HG02642 (cell line): Measurements from ENCODE around the gene CACNB4.
A peak's percentile ranks its signal among the peaks of the same experiment; 100 is the strongest.

Experiments used
- ATAC-seq: cut with Tn5 transposase; IDR thresholded peaks from one replicate; pipeline ENCODE4 v1.9.1; 2021; ENCODE audit warnings: mild to moderate bottlenecking; ENCODE audit not compliant: unreplicated experiment, poor library complexity

CACNB4 gene

GRCh38 chr2:151983221-151983620 lies 115.6 kb downstream of the CACNB4 start:
- no peak for ATAC-seq

GRCh38 chr2:151981886-151982285 lies 117.0 kb downstream of the CACNB4 start:
- no peak for ATAC-seq

- ATAC-seq, result no peak
These were observed 119.2 kb downstream of the CACNB4 start for GRCh38 chr2:151979694-151980093.

GRCh38 chr2:151978709-151979108 lies 120.1 kb downstream of the CACNB4 start:
- no peak for ATAC-seq

GRCh38 chr2:151977631-151978030 lies 121.2 kb downstream of the CACNB4 start:
- no peak for ATAC-seq

- peak; percentile 75 for ATAC-seq
These were observed 121.9 kb downstream of the CACNB4 start for GRCh38 chr2:151976945-151977353.

GRCh38 chr2:151975460-151976414 lies 123.1 kb downstream of the CACNB4 start:
- ATAC-seq, result no peak

GRCh38 chr2:151974988-151975387 lies 123.9 kb downstream of the CACNB4 start:
- ATAC-seq, result no peak

- ATAC-seq, result no peak
These were observed 125.0 kb downstream of the CACNB4 start for GRCh38 chr2:151973901-151974199.

- no peak for ATAC-seq
These were observed 125.6 kb downstream of the CACNB4 start for GRCh38 chr2:151973013-151973900.

GRCh38 chr2:151972241-151973012 lies 126.4 kb downstream of the CACNB4 start:
- ATAC-seq, result no peak

- ATAC-seq, result no peak
These were observed 127.4 kb downstream of the CACNB4 start for GRCh38 chr2:151971301-151972051.

- no peak for ATAC-seq
These were observed 129.9 kb downstream of the CACNB4 start for GRCh38 chr2:151968770-151969470.

- ATAC-seq, result no peak
These were observed 130.8 kb downstream of the CACNB4 start for GRCh38 chr2:151967829-151968722.

- no peak for ATAC-seq
These were observed 133.0 kb downstream of the CACNB4 start for GRCh38 chr2:151965884-151966283.

- no peak for ATAC-seq
These were observed 137.3 kb downstream of the CACNB4 start for GRCh38 chr2:151961558-151961957.

- no peak for ATAC-seq
These were observed 139.6 kb downstream of the CACNB4 start for GRCh38 chr2:151959238-151959637.

GRCh38 chr2:151953467-151953866 lies 145.4 kb downstream of the CACNB4 start:
- ATAC-seq, result no peak
